RWPE2 (cell line): Measurements from ENCODE around the gene ATF7.

Source experiments
- ATAC-seq: fragments of 200-7000 bp; cut with Tn5 transposase; 3 replicates; pipeline ENCODE4 v1.9.1; 2021; ENCODE audit warnings: low read depth
- DNase-seq: peaks from one replicate; pipeline ENCODE4 v3.0.0-alpha.2; 2020; ENCODE audit warnings: low spot score
- H3K27ac ChIP-seq: fragments of 450-650 bp; 2 replicates; pipeline ENCODE4 v1.5.1; 2017; ENCODE audit warnings: mild to moderate bottlenecking; ENCODE audit not compliant: poor library complexity, severe bottlenecking
- H3K27me3 ChIP-seq: fragments of 250-450 bp; sonication (Bioruptor Pico); 2 replicates; pipeline ENCODE4 v1.5.1; 2021; ENCODE audit warnings: mild to moderate bottlenecking, moderate library complexity; ENCODE audit not compliant: insufficient read depth, poor library complexity, severe bottlenecking
- H3K36me3 ChIP-seq: fragments of 250-450 bp; sonication (Bioruptor Pico); 2 replicates; pipeline ENCODE4 v1.5.1; 2020; ENCODE audit warnings: low read depth, mild to moderate bottlenecking, moderate library complexity
- H3K4me1 ChIP-seq: fragments of 250-450 bp; sonication (Bioruptor Pico); 2 replicates; pipeline ENCODE4 v1.5.1; 2021; ENCODE audit warnings: mild to moderate bottlenecking, moderate library complexity; ENCODE audit not compliant: insufficient read depth, poor library complexity, severe bottlenecking
- H3K4me3 ChIP-seq: fragments of 250-450 bp; sonication (Bioruptor Pico); 2 replicates; pipeline ENCODE4 v1.5.1; 2021; ENCODE audit warnings: mild to moderate bottlenecking, moderate library complexity; ENCODE audit not compliant: severe bottlenecking
- H3K9me3 ChIP-seq: fragments of 250-450 bp; sonication (Bioruptor Pico); 2 replicates; pipeline ENCODE4 v1.5.1; 2021; ENCODE audit warnings: mild to moderate bottlenecking, moderate library complexity; ENCODE audit not compliant: severe bottlenecking
- TF ChIP-seq, protein P1 (sequence below): fragments of 450-650 bp; IDR thresholded peaks from one replicate; pipeline ENCODE4 v1.5.1; 2017; ENCODE audit warnings: mild to moderate bottlenecking, moderate library complexity; ENCODE audit not compliant: poor library complexity, severe bottlenecking

Gene ATF7

DNA sequence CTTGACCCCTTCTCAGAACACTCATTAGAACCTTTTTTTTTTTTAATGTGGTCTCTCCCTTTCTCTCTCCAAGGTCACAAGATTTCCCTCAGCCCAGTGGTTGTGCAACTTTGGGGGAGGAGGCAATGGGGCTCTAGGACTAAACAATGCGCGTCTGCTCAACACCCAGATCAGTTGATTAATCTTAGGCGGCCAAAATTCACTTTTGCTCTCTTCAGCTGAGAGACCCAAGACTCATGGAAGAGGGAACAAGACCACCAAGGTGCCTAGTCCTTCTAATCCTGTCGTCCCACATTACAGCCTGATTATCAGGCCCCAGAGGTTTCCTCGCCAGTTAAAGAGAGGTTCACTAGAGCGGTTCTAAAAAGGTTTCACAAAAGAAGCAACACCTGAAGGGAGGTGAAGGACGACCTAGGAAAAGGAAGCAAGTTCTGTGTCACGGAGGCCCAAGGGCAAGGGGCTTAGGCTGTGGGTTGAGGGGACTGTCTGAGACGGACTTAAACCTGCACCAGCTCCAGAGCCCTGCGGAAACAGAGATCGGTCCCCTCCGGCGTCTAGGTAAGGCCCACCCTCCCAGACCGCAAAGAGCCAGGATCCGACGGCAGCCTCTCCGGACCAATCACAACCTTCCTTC lies 125.9 kb downstream of the ATF7 start:
- H3K36me3 ChIP-seq = no peaks in the 10 kb centered on the region
- TF ChIP-seq, protein P1, sequence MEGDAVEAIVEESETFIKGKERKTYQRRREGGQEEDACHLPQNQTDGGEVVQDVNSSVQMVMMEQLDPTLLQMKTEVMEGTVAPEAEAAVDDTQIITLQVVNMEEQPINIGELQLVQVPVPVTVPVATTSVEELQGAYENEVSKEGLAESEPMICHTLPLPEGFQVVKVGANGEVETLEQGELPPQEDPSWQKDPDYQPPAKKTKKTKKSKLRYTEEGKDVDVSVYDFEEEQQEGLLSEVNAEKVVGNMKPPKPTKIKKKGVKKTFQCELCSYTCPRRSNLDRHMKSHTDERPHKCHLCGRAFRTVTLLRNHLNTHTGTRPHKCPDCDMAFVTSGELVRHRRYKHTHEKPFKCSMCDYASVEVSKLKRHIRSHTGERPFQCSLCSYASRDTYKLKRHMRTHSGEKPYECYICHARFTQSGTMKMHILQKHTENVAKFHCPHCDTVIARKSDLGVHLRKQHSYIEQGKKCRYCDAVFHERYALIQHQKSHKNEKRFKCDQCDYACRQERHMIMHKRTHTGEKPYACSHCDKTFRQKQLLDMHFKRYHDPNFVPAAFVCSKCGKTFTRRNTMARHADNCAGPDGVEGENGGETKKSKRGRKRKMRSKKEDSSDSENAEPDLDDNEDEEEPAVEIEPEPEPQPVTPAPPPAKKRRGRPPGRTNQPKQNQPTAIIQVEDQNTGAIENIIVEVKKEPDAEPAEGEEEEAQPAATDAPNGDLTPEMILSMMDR = no peak
- DNase-seq = no peak
- H3K4me1 ChIP-seq = peaks cover 3% of the 10 kb centered on the region
- no peaks in the 10 kb centered on the region for H3K27me3 ChIP-seq
- H3K27ac ChIP-seq = peak overlapping the region; percentile 68
- H3K9me3 ChIP-seq = no peaks in the 10 kb centered on the region
- peak overlapping the region; percentile 58 for H3K4me3 ChIP-seq
- ATAC-seq = peak; percentile 64

DNA sequence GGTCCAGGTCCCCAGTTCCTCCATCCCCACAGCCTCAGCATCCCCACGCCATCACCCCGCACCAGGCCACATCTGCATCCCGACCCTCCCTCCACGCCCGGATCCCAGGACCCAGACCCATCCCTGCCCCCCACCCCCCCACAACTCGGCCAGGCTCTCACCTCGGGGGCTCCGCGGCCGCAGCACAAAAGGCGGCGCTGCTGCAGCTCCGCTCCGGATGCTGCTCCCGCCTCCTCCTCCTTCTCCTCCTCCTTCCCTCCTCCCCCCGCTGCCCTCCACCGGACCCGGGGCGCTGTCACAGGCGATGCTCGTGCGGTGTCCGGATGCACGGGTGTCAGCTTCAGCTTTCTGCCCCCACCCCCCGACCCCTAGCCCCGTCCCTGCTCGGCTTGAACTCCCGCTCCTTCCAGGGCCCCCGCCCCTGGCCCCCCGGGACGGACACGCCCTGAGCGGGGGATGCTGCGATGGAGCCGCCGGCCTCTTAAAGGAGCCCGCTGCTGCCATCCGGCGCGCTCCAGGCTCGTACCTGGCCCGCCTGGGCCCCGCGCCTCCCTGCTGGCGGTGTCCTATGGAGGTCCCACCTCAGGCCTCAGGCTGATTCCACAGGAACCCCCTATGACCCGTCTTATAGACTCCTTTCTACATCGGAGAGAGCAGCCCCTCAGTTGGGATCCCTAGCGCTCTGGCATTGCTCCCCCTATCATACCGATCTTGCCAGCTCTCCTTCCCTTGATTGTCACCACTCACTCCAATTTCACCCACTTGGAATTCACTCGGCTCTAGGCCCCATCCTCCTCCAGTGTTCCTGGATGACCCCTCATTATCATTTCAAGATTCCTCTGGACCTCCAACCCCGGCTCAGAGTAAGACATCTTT lies 126.7 kb downstream of the ATF7 start, which contains the start of gene MAP3K12:
MAP3K12 (minus strand) TSS at position 193 of the 876 bp plus-strand sequence. CDS start 12,067 bp downstream, outside the sequence.
- DNase-seq = no peak
- ATAC-seq = peak; percentile 16; the same call in 2 of the 3 replicates
- Histone ChIP-seq H3K36me3 (no peaks in the 10 kb centered on the region), H3K4me1 (peaks cover 3% of the 10 kb centered on the region), H3K27ac (peak within 1 kb of the TSS; percentile 68), H3K4me3 (peak within 1 kb of the TSS; percentile 58), H3K9me3 (no peaks in the 10 kb centered on the region), H3K27me3 (no peaks in the 10 kb centered on the region)
- TF ChIP-seq, protein P1 = peak; percentile 20

DNA sequence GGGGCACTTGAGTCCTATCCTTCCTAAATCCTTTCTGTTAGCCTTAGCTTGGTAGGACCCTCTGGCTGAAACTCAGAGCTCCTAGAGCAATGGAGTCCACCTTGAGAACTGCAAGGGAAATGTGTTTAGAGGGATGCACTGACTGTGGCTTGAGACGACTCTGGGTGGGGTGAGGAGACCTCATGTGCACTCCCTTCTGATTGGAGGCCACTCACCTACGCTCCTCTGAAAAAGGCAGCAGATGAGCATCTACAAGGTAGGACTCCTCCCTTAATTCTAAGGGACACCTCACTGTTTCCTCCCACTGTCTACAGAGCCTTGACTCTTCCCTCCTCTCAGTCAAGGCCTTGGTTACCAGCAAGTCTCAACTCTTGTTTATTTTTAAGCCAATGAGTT lies 127.9 kb downstream of the ATF7 start:
- H3K27me3 ChIP-seq = no peaks in the 10 kb centered on the region
- no peaks in the 10 kb centered on the region for H3K36me3 ChIP-seq
- TF ChIP-seq, protein P1 = no peak
- H3K4me1 ChIP-seq = peaks cover 7% of the 10 kb centered on the region
- no peak for ATAC-seq
- no peak overlapping the region for H3K27ac ChIP-seq
- no peaks in the 10 kb centered on the region for H3K9me3 ChIP-seq
- DNase-seq = no peak
- H3K4me3 ChIP-seq = no peak overlapping the region

DNA sequence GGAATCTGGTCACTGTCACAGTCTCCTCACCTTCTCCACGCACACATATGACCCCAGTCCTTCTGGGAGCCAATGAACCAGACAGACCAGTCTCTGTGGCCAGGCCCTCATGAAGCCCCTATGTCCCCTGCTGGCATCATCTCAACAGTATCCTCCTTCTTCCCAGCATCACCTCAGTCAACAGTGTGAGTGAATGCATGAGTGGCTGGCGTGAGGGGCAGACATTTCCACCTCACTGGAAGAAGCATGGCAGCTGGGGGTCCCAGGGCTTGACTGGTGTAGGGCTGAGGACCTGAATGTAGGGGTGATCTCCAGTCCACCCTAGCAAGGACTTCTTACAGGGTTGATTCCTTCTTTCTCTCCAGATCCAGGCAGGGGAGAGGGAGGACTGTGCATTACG lies 128.7 kb downstream of the ATF7 start:
- ATAC-seq = no peak

More for the DNA sequence above, 128.7 kb downstream of the ATF7 start:
- TF ChIP-seq, protein P1 = no peak
- no peak for DNase-seq
- Histone ChIP-seq H3K27ac (no peak overlapping the region), H3K4me1 (peaks cover 7% of the 10 kb centered on the region), H3K27me3 (no peaks in the 10 kb centered on the region), H3K36me3 (no peaks in the 10 kb centered on the region), H3K9me3 (no peaks in the 10 kb centered on the region), H3K4me3 (no peak overlapping the region)
